ENCODE results near the gene IL1RAPL1. TPM values are rescaled to one million over a fixed set of nuclear protein-coding genes. Genes with fewer than 3 reads are reported as not detected.
A peak's percentile ranks its signal among the peaks of the same experiment; 100 is the strongest.

The IL1RAPL1 gene
- polyA plus RNA-seq, 1 donor from 2014 or later = not detected

GRCh38 chrX:29083823-29084222, 496.6 kb downstream of the IL1RAPL1 start:
- TF ChIP-seq POLR2AphosphoS5 (IDR thresholded peaks at IDR 0.05) = no peak
- no peak for TF ChIP-seq EZH2 (IDR thresholded peaks at IDR 0.05; ENCODE audit: borderline replicate concordance, insufficient read depth, low read length, poor library complexity, severe bottlenecking)
- TF ChIP-seq, protein P1, sequence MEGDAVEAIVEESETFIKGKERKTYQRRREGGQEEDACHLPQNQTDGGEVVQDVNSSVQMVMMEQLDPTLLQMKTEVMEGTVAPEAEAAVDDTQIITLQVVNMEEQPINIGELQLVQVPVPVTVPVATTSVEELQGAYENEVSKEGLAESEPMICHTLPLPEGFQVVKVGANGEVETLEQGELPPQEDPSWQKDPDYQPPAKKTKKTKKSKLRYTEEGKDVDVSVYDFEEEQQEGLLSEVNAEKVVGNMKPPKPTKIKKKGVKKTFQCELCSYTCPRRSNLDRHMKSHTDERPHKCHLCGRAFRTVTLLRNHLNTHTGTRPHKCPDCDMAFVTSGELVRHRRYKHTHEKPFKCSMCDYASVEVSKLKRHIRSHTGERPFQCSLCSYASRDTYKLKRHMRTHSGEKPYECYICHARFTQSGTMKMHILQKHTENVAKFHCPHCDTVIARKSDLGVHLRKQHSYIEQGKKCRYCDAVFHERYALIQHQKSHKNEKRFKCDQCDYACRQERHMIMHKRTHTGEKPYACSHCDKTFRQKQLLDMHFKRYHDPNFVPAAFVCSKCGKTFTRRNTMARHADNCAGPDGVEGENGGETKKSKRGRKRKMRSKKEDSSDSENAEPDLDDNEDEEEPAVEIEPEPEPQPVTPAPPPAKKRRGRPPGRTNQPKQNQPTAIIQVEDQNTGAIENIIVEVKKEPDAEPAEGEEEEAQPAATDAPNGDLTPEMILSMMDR (IDR thresholded peaks at IDR 0.05; ENCODE audit: poor library complexity, severe bottlenecking) = no peak
- TF ChIP-seq EP300 (conservative IDR thresholded peaks at IDR 0.05; ENCODE audit: poor library complexity, severe bottlenecking) = no peak
- TF ChIP-seq, protein P2, sequence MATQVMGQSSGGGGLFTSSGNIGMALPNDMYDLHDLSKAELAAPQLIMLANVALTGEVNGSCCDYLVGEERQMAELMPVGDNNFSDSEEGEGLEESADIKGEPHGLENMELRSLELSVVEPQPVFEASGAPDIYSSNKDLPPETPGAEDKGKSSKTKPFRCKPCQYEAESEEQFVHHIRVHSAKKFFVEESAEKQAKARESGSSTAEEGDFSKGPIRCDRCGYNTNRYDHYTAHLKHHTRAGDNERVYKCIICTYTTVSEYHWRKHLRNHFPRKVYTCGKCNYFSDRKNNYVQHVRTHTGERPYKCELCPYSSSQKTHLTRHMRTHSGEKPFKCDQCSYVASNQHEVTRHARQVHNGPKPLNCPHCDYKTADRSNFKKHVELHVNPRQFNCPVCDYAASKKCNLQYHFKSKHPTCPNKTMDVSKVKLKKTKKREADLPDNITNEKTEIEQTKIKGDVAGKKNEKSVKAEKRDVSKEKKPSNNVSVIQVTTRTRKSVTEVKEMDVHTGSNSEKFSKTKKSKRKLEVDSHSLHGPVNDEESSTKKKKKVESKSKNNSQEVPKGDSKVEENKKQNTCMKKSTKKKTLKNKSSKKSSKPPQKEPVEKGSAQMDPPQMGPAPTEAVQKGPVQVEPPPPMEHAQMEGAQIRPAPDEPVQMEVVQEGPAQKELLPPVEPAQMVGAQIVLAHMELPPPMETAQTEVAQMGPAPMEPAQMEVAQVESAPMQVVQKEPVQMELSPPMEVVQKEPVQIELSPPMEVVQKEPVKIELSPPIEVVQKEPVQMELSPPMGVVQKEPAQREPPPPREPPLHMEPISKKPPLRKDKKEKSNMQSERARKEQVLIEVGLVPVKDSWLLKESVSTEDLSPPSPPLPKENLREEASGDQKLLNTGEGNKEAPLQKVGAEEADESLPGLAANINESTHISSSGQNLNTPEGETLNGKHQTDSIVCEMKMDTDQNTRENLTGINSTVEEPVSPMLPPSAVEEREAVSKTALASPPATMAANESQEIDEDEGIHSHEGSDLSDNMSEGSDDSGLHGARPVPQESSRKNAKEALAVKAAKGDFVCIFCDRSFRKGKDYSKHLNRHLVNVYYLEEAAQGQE (IDR thresholded peaks at IDR 0.05; ENCODE audit: borderline replicate concordance) = no peak
- no peak for TF ChIP-seq SMC3 (conservative IDR thresholded peaks at IDR 0.05; ENCODE audit: poor library complexity)
- no peak for TF ChIP-seq MXI1 (conservative IDR thresholded peaks at IDR 0.05; ENCODE audit: poor library complexity, severe bottlenecking)
- TF ChIP-seq RAD21 (conservative IDR thresholded peaks at IDR 0.05) = no peak
- TF ChIP-seq TAF1 (IDR thresholded peaks at IDR 0.05; ENCODE audit: low read depth) = no peak
- Histone ChIP-seq H2AFZ (ENCODE audit: low read depth, low read length) (no peak overlapping the region), H3F3A (ENCODE audit: insufficient read depth, low read length, poor library complexity, severe bottlenecking) (no peaks in the 10 kb centered on the region), H4K20me1 (ENCODE audit: insufficient read depth) (no peaks in the 10 kb centered on the region), H3K27ac (ENCODE audit: low read length) (no peak overlapping the region), H3K4me2 (ENCODE audit: low read length) (no peak overlapping the region), H3K27me3 (ENCODE audit: insufficient read depth, low read depth, low read length) (no peaks in the 10 kb centered on the region), H3K9me3 (ENCODE audit: low read length) (no peaks in the 10 kb centered on the region), H3K36me3 (ENCODE audit: insufficient read depth, low read length) (no peaks in the 10 kb centered on the region), H3K4me3 (ENCODE audit: low read length) (no peak overlapping the region), H3K9me2 (ENCODE audit: insufficient read depth, low read length) (no peaks in the 10 kb centered on the region), H3K79me2 (replicated peaks; ENCODE audit: insufficient read depth, low read length) (no peaks in the 10 kb centered on the region), H3K9ac (ENCODE audit: low read length) (no peak overlapping the region)

GRCh38 chrX:29090811-29091210, 503.6 kb downstream of the IL1RAPL1 start:
- no peaks in the 10 kb centered on the region for H3K36me3 ChIP-seq (ENCODE audit: insufficient read depth, low read length)
- no peaks in the 10 kb centered on the region for H3K9me3 ChIP-seq (ENCODE audit: low read length)
- H4K20me1 ChIP-seq (ENCODE audit: insufficient read depth) = no peaks in the 10 kb centered on the region
- no peak overlapping the region for H3K9ac ChIP-seq (ENCODE audit: low read length)
- H3K4me3 ChIP-seq (ENCODE audit: low read length) = no peak overlapping the region
- H3K27me3 ChIP-seq (ENCODE audit: insufficient read depth, low read depth, low read length) = no peaks in the 10 kb centered on the region
- H3F3A ChIP-seq (ENCODE audit: insufficient read depth, low read length, poor library complexity, severe bottlenecking) = no peaks in the 10 kb centered on the region
- H3K4me2 ChIP-seq (ENCODE audit: low read length) = no peak overlapping the region
- no peak overlapping the region for H2AFZ ChIP-seq (ENCODE audit: low read depth, low read length)
- H3K27ac ChIP-seq (ENCODE audit: low read length) = no peak overlapping the region
- TF ChIP-seq MXI1 (conservative IDR thresholded peaks at IDR 0.05; ENCODE audit: poor library complexity, severe bottlenecking) (no peak), SMC3 (conservative IDR thresholded peaks at IDR 0.05; ENCODE audit: poor library complexity) (peak; percentile 57), RAD21 (conservative IDR thresholded peaks at IDR 0.05) (peak; percentile 72)
- TF ChIP-seq, protein P1 (IDR thresholded peaks at IDR 0.05; ENCODE audit: poor library complexity, severe bottlenecking) = peak; percentile 63
- no peaks in the 10 kb centered on the region for H3K9me2 ChIP-seq (ENCODE audit: insufficient read depth, low read length)
- no peaks in the 10 kb centered on the region for H3K79me2 ChIP-seq (replicated peaks; ENCODE audit: insufficient read depth, low read length)
